Stimulated activated CD8-positive, alpha-beta memory T cell treated with anti-CD3 and anti-CD28 coated beads, Interleukin-2, amount 100 ng/mL, for 1 hour (primary cell): ENCODE data around the gene GNG2.

Source experiments
- DNase-seq, 2 donors: peaks; one replicate each; pipeline ENCODE4 v3.0.0-alpha.2; 2020; ENCODE audit warnings: low read depth in 2 of 2

GNG2 gene

GRCh38 chr14:51860164-51860824 is at the start of gene GNG2:
Gene GNG2 (plus strand): TSS chr14:51860612. CDS start chr14:51950679, 90,067 bp downstream.
- peak; percentile 66 to 70 for DNase-seq

DNA sequence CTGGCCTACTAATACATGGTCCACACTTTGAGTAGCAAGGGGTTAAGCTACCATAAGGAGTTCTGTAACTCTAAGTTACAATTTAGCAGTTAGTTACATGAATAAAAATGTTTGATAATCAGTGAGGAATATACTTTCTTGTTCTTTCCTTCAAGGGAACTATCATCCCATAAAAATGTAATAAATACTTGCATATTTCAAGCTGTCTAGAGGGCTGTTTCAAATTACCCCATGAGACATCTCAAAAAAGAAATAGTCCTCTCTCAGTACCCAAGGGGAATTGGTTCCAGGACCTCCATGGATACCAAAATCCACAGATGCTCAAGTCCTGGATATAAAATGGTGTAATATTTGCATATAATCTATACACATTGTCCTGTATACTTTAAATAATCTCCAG is 48.7 kb upstream of the GNG2 start:
- no peak for DNase-seq

GRCh38 chr14:51816031-51816430 is 44.4 kb upstream of the GNG2 start:
- DNase-seq: no peak

DNA sequence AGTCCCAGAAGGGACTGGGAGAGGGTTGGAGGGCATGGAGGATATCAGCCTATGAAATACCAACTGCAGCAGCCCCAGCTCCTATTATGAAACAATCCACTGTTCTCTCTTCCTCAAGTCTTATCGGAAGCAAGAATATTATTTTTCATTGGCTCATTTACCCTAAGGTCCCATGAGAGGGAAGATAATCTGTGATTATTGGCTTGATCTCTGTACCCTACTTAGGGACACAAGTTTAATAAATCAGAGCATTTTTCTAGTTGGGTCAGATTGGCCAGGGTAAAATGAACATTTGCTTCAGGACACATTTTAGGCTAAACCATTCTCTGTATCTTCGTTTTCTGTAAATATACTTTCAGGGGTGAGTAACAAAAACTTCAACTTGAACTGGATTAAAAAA is 43.1 kb upstream of the GNG2 start:
- DNase-seq: no peak

DNA sequence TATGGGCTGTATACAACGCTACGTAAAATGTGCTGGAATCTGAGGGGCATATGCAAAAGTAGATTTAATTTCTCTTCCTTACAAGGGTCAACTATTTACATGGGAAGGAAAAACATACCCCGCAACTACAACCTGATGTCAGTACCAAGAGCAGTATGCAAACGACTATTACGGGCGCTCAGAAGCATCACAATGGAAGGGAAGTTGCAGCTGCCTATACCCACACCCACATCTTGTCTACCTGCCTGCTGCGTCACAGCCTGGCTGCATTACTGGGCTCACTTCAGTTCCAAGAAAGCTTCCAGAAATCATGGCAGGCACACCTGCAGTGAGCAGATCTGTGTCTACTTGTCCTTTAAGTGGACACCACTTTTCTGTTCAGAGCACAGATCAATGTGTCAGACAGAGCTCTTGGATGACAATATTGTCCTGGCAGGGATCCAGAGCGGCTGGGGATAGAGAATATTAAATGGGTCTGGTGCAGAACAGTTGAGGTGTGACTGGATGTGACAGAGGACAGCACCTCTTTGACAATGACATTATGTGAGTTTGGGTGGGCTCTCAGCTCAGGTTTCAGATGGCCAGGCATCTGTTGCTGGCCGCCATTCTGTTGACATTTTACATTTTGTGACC is 41.5 kb upstream of the GNG2 start:
- no peak for DNase-seq

GRCh38 chr14:51821822-51822221 is 38.6 kb upstream of the GNG2 start:
- DNase-seq: no peak

DNA sequence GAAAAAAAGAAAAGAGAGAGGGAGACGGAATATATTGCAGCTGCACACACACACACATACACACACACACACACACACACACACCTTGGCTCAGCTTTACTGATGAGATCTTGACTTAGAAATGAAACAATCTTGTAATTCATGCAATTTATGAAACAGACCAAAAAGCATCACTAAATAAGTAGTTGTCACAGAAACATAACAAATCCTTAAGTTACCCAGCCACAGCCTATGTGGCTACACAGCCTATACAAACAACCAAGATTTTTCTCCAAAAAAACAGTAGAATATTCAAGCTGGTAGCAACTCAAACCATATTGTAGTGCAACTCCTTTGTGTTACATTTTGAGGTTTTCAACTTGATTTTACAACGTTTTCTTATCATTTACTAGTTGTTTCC is 37.9 kb upstream of the GNG2 start:
- no peak for DNase-seq

DNA sequence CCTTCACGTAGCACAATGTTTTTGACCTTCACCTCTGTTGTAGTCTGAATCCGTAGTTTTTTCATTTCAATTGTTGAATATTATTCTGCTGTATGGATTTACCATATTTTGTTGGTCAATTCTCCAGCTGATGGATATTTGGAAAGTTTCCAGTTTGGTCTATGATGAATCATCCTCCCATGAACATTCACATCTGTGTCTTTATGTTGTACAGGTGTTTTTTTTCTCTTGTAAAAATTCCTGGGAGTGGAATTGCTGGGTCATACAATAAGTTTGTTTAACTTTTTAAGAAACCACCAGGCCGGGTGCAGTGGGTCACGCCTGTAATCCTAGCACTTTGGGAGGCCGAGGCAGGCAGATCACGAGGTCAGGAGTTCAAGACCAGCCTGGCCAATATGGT is 36.7 kb upstream of the GNG2 start:
- DNase-seq: no peak

GRCh38 chr14:51824191-51824590 is 36.2 kb upstream of the GNG2 start:
- no peak for DNase-seq

DNA sequence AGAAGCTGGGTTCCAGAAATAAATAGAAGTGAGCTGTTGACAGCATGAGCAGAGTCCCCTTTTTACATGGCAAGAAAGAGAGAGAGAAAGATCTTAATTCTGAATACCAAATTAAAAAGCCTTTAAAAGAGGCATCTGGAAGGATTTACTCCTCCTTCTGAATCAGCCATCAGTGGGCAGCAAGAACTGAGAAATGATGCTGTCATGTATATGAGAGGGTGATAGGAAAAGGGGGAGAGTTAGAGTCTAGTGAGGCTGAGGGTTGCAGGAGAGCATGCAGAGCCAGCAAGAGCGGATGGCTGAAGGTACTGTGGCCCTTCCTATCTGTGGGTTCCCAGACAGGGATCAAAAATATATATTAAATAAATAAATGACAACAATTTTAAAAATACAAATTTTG is 34.5 kb upstream of the GNG2 start:
- no peak for DNase-seq

GRCh38 chr14:51828017-51828797 is 32.2 kb upstream of the GNG2 start:
- DNase-seq: peak; percentile 44

DNA sequence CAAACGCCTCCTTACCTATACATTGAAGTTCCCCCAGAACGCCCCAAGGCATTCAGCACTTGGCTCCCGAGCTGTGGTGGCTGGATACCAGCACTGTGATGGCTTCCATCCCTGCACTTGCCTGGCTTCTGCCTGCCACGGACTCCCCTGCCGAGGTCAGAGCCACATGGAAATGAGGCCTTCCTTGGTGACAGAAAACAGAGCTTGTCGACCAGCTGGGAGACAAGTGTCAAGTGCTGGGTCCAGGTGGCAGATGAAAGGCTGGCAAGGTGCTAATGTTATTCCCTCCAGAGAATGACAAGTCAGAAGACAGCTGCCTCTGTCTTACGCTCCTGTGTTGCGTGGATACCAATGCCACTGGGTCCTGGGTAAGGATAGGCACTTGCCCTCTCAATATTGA is 26.2 kb upstream of the GNG2 start:
- DNase-seq: no peak

DNA sequence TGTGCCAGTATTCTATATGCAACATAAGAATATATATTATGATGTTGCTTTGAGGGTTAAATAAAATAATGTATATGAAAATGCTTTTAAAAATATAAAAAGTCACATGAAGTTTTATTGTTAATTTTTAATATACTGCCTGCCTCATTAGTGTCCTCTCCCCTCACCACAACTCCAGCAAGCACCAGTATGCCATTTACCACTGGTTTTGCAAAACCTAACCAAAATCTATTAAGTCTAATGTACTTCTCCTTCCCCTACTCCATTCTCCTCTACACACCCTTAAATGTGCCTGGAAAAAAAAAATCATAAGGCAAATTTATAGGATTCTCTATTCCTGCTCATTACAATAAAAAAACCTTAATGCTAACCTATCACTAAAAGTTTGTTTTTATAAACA is 24.0 kb upstream of the GNG2 start:
- no peak for DNase-seq

- DNase-seq: no peak
These were observed 16.1 kb upstream of the GNG2 start for GRCh38 chr14:51844081-51844881.

DNA sequence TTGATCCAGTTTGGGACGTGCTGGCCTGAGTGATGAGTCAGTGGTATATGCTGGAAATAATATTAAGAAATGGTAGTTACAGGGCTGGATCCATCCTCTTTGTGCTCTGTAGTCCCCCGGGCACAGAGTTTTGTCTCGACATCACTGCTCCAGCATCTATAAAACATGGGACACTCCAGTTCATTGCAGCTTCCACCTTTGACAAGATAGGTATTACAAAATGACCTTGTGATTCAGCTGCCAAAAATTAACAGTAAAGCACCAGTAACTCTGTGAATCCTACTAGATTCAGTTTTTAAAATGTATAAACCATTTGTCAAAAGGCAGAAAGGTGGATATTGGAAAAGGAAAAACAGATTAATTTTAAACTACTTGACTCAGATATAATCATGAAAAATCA is 14.6 kb upstream of the GNG2 start:
- no peak for DNase-seq

- DNase-seq: peak; percentile 64 to 74
These were observed 13.6 kb upstream of the GNG2 start for GRCh38 chr14:51846631-51847488.

- no peak for DNase-seq
These were observed 13.0 kb upstream of the GNG2 start for GRCh38 chr14:51847489-51847796.

- DNase-seq: no peak
These were observed 12.3 kb upstream of the GNG2 start for GRCh38 chr14:51848120-51848519.

DNA sequence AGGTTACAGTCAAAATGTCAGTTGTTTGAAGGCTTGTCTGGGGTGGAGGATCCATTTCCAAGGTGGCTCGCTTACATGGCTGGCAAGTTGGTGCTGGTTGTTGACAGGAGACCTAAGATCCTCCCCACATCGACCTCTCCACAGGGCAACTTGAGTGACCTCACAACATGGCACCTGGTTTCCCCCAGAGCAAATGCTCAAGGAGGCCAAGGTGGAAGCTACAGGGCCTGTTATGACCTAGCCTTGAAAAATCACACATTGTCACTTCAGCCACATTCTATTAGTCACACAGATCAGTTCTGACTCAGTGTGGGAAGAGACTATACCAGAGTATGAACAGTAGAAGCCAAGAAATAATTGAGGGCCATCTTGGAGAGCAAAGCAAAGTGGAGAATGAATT is 11.3 kb upstream of the GNG2 start:
- DNase-seq: no peak

- DNase-seq: no peak
These were observed 9.8 kb upstream of the GNG2 start for GRCh38 chr14:51850651-51851050.

GRCh38 chr14:51852541-51852940 is 7.9 kb upstream of the GNG2 start:
- no peak for DNase-seq
